K562 (cell line): ENCODE measurements around the gene HOXC12. TPM values are rescaled to one million over a fixed set of nuclear protein-coding genes. Genes with fewer than 3 reads are reported as not detected.

ENCODE experiments used
- GATAD2B ChIP-seq: fragments of 450-650 bp; IDR thresholded peaks from 2 replicates; pipeline ENCODE4 v1.6.1; 2017; ENCODE audit warnings: mild to moderate bottlenecking, borderline replicate concordance
- STAT5B ChIP-seq: fragments of 250-450 bp; sonication (Bioruptor Pico); IDR thresholded peaks from 2 replicates; pipeline ENCODE4 v1.8.0; 2021; ENCODE audit warnings: mild to moderate bottlenecking, inconsistent platforms
- WHSC1 ChIP-seq: IDR thresholded peaks from one replicate; pipeline ENCODE4 v1.6.1; 2012; ENCODE audit warnings: low read length, control low read depth, inconsistent platforms
- polyA plus RNA-seq, 8 experiments: library from polyadenylated mRNA; depleted of rRNA in 4 of 8; stranded (reverse) in 5 of 8; unstranded in 3 of 8; fragments of >200 nt; fragmentation: Nextera tagmentation in 2 of 8; fragmentation: Illumina TruSeq in 1 of 8; extraction: Ambion mirVana in 2 of 8; extraction: Trizol in 1 of 8; gene quantifications; 2 replicates each; pipeline versions ENCODE4 v1.2.1 to v1.2.3, GENCODE V29; 2011 to 2014; ENCODE audit warnings: inconsistent platforms in 1 of 8, missing spikeins in 1 of 8
- total RNA-seq, 7 experiments: library from RNA; depleted of rRNA in 6 of 7; stranded (reverse); fragments of >200 nt in 6 of 7; fragmentation: Illumina TruSeq in 2 of 7; extraction: Trizol in 2 of 7; gene quantifications; 2 replicates each; pipeline versions ENCODE4 v1.2.1 to v1.2.3, GENCODE V29; 2011 to 2021; ENCODE audit warnings: low replicate concordance in 1 of 7
- TF ChIP-seq, protein P1 (sequence below): sonication (generic); formaldehyde crosslinking; IDR thresholded peaks from 2 replicates; pipeline ENCODE4 v1.8.0; 2022; ENCODE audit warnings: mild to moderate bottlenecking, missing genetic modification reagents
- TF ChIP-seq, protein P2 (sequence below): fragments of 450-650 bp; IDR thresholded peaks from 2 replicates; pipeline ENCODE4 v1.6.1; 2016; ENCODE audit warnings: antibody characterized with exemption
- TF ChIP-seq, protein P3 (sequence below): sonication (generic); formaldehyde crosslinking; IDR thresholded peaks from 2 replicates; pipeline ENCODE4 v1.8.0; 2023; ENCODE audit warnings: mild to moderate bottlenecking, missing genetic modification reagents

Gene HOXC12
- total and polyA plus RNA-seq, 9 of the 15 experiments (the other 6 are each of a cell fraction or from before 2014, with no cell fraction given) = 0.04 to 0.36 (median 0.11) TPM; not detected in 1

DNA sequence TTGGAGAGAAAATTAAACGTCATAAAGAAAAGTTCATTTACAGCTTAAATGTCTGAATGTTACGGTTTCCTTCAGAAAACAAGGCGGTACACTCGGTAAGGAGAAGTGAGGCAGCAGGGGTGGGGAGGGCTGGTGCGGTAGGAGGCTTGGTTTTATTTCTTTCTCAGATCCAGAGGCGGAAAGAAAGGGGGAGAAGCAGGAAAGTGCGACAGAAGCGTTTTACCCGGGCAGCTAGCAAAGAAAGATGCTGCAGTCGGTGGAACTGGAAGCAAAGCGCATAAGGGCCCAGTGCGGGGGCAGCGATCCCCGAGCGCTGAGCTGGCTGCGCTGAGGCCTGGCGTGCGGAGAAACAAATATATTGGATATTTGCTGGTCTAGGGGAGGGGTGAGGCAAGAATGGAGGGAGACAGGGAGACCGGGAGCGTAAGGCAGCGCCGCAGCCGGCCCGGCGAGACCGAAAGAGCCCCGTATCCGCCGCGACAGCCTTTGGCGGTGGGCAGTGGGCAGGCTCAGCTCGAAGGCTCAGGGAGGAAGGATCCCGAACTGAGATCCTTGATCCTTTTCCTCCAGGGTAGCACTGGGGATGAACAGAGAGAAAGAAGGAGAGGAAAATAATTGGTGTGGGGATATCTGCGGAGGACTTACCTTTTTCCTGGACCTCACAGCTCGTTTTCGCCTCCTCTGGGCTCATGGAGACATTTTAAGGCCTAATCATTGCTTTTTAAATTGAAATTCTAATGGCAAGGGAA is 11.9 kb downstream of the HOXC12 start (continued):
- TF ChIP-seq, protein P1, sequence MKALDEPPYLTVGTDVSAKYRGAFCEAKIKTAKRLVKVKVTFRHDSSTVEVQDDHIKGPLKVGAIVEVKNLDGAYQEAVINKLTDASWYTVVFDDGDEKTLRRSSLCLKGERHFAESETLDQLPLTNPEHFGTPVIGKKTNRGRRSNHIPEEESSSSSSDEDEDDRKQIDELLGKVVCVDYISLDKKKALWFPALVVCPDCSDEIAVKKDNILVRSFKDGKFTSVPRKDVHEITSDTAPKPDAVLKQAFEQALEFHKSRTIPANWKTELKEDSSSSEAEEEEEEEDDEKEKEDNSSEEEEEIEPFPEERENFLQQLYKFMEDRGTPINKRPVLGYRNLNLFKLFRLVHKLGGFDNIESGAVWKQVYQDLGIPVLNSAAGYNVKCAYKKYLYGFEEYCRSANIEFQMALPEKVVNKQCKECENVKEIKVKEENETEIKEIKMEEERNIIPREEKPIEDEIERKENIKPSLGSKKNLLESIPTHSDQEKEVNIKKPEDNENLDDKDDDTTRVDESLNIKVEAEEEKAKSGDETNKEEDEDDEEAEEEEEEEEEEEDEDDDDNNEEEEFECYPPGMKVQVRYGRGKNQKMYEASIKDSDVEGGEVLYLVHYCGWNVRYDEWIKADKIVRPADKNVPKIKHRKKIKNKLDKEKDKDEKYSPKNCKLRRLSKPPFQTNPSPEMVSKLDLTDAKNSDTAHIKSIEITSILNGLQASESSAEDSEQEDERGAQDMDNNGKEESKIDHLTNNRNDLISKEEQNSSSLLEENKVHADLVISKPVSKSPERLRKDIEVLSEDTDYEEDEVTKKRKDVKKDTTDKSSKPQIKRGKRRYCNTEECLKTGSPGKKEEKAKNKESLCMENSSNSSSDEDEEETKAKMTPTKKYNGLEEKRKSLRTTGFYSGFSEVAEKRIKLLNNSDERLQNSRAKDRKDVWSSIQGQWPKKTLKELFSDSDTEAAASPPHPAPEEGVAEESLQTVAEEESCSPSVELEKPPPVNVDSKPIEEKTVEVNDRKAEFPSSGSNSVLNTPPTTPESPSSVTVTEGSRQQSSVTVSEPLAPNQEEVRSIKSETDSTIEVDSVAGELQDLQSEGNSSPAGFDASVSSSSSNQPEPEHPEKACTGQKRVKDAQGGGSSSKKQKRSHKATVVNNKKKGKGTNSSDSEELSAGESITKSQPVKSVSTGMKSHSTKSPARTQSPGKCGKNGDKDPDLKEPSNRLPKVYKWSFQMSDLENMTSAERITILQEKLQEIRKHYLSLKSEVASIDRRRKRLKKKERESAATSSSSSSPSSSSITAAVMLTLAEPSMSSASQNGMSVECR = no peak
- TF ChIP-seq, protein P2, sequence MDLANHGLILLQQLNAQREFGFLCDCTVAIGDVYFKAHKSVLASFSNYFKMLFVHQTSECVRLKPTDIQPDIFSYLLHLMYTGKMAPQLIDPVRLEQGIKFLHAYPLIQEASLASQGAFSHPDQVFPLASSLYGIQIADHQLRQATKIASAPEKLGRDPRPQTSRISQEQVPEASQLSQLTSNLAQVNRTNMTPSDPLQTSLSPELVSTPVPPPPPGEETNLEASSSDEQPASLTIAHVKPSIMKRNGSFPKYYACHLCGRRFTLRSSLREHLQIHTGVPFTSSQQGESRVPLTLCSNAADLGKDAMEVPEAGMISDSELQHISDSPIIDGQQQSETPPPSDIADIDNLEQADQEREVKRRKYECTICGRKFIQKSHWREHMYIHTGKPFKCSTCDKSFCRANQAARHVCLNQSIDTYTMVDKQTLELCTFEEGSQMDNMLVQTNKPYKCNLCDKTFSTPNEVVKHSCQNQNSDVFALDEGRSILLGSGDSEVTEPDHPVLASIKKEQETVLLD = no peak
- TF ChIP-seq STAT5B (no peak), WHSC1 (no peak), GATAD2B (no peak)
- TF ChIP-seq, protein P3, sequence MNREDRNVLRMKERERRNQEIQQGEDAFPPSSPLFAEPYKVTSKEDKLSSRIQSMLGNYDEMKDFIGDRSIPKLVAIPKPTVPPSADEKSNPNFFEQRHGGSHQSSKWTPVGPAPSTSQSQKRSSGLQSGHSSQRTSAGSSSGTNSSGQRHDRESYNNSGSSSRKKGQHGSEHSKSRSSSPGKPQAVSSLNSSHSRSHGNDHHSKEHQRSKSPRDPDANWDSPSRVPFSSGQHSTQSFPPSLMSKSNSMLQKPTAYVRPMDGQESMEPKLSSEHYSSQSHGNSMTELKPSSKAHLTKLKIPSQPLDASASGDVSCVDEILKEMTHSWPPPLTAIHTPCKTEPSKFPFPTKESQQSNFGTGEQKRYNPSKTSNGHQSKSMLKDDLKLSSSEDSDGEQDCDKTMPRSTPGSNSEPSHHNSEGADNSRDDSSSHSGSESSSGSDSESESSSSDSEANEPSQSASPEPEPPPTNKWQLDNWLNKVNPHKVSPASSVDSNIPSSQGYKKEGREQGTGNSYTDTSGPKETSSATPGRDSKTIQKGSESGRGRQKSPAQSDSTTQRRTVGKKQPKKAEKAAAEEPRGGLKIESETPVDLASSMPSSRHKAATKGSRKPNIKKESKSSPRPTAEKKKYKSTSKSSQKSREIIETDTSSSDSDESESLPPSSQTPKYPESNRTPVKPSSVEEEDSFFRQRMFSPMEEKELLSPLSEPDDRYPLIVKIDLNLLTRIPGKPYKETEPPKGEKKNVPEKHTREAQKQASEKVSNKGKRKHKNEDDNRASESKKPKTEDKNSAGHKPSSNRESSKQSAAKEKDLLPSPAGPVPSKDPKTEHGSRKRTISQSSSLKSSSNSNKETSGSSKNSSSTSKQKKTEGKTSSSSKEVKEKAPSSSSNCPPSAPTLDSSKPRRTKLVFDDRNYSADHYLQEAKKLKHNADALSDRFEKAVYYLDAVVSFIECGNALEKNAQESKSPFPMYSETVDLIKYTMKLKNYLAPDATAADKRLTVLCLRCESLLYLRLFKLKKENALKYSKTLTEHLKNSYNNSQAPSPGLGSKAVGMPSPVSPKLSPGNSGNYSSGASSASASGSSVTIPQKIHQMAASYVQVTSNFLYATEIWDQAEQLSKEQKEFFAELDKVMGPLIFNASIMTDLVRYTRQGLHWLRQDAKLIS (CRISPR knock-in tag) = no peak
